ENCODE measurements around the gene SSR3.
A peak's percentile ranks its signal among the peaks of the same experiment; 100 is the strongest.
"Not testable (repeated sequence)": the region's sequence is repeated elsewhere in the genome, so short reads cannot be mapped to it uniquely, and the experiment has no call there.

Gene SSR3

DNA sequence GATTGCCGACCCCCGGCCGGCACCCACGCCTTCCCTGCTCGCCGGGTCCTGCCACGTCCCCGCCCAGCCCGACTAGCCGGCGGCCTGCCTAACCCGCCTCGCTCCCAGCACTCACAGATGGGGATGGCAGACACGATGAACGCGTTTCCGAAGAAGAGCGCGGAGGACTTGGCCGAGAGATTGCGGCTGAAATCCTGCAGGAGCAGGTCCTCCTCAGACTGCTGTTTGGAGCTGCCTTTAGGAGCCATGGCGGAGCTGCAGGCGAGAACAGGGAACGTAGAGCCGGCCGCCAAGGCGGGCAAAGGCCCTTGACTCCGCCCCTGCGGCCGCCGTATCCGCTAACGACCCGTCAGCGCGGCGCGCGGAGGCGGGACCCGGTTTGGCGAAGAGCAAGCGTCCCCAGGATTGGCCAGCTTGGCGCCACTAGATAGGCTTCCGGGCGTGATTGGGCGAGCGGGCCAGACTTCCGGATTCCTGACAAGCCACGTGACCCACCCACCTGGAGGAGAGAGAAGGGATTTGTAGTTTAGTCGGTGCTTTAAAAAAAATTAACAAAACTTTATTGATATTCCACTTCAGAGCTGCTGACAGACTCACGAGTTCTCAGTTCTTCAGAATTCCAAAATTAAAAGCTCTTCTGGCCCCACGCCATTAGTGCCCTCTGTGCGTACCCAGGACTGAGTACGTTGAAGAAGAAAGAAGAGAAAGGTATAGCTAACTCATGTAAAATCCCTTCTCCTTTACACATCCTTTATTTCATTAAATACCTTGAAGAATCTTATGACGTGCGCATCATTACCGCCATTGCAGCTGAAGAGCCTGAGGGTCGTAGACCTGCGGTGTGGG lies at the start of gene SSR3:
Gene SSR3 (minus strand): TSS at position 276 of the 846 bp plus-strand sequence. CDS start 28 bp downstream, at position 248.
- peak; percentile 87 for DNase-seq (ENCODE audit: low read depth)

DNA sequence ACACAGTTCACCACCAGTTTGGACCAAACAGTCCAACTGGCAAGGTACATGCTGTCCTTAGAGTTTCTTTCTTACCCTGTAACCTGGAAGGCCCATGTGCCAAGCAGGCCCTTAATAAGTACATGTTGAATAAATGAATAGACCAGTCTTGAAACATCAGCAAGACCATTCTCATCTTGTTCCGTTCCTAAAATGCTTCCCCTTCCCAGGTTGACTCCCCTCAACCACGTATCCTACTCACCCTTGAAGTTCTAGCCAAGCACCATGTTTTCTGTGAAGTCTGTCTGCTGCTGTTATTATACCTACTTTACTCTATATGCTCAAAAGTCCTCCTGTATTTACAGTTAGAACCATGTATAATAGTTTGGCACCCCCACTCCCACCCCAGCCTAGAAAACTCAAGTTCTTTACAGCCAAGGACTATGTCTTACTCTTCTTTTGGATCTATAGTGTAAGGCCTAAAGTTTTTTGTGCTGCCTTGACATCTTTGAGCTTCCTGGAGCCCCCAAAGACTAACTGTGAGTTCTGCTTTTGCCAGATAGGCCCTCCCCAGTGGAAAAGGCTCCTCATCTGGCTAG lies 49.2 kb upstream of the SSR3 start:
- no peak for DNase-seq (ENCODE audit: low read depth)

DNA sequence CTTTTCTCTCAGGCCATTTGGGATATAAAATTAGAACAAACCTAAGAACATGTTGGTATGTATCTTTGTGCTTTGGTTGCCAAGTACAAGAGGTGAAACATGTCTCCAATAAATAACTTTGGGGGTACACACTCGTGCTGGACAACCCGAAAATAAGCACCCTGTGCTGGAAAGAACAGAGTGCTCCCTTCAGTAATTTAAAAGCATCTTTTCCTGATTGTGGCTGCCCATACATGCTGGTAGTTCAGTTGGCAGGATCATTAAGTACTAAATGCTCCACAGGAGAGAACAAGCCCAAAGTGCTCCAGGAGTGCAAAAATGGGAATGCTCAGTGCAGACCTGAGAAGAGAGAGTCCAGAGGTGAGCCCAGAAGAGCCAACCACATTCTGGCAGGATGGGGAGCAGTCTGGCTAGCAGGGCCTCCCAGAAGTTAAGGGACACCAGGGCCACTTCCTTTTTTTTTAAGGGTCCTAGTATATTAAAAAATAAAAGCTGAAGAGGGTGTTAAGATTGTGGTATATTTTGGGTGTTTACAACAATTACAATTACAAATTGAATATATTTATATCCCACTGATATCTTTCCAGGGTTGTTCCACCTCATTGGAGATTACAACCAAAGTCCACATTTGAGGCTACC lies 48.6 kb upstream of the SSR3 start:
- no peak for DNase-seq (ENCODE audit: low read depth)

DNA sequence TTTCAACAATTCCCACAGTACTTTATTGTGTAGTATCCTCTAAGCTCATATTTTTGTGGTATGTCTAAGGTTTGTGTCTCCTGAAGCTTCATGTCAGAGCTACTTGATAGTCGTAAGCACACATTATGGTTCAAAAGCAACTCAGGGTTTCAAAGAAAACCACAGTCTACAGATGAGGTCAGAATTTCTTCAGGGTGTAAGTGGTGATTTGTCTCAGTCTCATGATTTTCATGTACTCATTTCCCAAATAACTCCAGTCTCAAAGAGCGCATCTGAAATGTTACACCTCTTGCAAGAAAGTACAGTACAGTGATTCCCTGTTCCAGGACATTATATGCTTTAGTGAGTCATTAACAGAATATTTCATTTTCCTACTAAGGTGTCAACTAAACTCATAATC lies 47.5 kb upstream of the SSR3 start:
- no peak for DNase-seq (ENCODE audit: low read depth)

DNA sequence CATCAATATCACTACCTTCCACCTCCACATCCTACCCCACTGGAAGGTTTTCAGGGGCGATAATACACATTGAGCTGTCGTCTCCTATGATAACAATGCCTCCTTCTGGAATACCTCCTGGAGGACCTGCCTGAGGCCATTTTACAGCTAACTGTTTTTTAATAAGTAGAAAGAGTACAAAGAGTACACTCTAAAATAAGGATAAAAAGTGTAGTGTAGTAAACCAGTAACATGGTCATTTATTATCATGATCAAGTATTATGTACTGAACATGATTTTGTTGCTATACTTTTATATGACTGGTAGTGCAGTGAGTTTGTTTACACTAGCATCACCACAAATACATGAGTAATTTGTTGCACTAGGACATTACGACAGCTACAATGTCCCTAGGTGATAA lies 46.6 kb upstream of the SSR3 start:
- DNase-seq (ENCODE audit: low read depth) = no peak

DNA sequence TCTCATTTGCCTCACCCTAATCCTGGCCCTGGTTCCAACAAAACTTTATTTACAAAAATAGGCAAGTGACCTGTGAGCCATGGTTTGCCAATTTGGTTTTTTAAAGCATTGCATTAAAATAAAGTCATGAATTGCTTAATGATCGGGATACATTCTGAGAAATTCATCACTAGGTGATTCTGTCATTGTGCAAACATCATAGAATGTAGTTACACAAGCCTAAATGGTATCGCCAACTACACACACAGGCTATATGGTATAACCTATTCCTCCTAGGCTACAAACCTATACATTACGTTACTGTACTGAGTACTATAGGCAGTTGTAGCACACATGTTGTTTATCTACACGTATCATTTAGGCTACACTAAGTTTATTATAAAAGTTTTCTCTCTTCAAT lies 45.9 kb upstream of the SSR3 start:
- DNase-seq (ENCODE audit: low read depth) = no peak

DNA sequence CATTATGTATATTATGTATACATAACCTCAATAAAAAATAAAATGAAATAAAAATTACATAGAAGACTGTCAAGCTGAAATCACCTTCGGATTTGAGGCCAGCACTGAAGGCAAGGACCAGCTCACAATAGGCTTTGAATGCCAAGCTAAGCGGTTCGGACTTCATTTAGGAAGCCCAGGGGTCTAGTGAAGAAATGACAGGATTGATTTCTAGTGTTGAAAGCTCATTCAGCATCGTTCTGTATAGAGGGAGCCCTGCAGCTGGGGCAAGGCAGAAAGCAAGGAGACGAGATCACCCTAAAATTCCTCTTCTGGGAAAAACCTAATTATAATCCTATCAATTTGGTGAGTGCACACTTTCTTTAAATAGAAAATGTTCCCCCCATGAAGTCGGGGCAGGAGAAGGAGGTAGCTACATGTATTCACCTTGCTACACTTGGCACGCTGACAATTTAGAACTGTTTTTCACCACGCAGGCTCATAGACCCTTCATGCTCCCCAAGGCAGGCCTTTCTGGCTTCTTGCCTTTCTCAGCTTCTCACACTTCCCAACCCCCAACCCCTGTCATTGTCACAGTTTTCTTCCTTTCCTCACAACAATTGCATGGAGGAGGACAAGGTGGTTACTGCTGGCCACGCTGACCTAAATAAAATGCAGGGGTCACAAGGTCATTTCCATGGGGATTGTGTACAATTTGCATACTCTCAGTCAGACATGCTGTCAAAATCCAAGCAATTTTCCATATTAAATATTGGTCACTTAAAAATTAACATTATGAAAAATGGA lies 44.4 kb upstream of the SSR3 start:
- DNase-seq (ENCODE audit: low read depth) = no peak

DNA sequence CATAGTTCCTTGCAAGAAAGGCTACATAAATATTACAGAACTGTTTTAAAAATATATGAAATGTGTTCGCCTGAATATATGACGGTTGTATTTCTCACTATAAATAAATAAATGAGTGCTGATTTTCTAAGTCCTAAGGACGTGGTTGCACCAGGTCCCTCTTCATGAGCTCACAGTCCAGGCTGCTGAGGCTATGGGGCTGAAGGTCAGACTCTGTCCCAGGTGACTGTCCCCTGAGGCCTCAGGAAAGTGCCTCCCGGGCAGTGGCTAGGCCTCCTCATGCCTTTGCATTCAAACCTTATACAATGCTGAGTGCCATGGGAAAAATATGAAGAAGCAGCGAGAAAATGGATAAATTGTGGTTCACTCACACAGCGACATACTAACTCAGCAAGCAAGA lies 43.5 kb upstream of the SSR3 start:
- DNase-seq (ENCODE audit: low read depth) = no peak

DNA sequence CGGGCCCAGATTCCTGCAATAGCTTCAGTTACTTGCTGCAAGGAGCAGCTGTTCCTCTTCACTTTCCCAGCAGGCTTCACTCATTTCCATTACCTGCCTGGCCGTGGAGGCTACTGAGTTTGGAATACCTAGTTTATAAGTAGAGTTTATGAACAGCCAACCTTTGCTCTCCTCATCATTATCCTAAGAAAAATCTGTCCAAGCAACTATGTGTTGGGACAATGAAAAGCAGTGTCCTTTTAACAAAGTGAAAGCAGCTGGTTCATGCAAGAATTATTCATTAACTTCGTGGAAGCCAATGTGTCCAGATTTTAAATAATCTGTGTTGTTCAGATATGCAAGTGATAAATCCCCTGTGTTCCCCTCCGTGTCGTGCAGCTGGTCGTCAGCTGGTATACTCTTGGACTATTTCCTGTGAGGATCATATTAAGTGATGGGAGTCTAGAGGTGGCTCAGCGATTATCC lies 39.3 kb upstream of the SSR3 start:
- DNase-seq (ENCODE audit: low read depth) = no peak

DNA sequence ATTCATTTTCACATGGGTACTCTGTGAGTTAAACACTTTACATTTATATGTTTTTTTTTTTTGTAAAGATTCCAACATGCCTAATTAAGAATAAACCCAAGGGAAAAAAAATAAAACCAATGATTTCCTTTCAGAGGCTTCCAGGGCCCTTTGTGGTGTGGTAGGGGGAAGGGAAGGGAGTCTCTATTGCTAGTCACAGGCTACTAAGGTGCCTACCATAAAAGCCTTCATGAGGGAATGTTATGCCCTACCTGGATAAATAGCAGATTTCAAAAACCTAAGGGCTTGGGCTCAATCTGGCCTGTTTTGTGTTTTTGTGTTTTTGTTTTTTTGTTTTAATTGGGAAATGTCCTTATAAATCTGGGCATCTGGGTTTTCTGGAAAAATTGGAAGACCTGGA lies 38.9 kb upstream of the SSR3 start:
- no peak for DNase-seq (ENCODE audit: low read depth)

DNA sequence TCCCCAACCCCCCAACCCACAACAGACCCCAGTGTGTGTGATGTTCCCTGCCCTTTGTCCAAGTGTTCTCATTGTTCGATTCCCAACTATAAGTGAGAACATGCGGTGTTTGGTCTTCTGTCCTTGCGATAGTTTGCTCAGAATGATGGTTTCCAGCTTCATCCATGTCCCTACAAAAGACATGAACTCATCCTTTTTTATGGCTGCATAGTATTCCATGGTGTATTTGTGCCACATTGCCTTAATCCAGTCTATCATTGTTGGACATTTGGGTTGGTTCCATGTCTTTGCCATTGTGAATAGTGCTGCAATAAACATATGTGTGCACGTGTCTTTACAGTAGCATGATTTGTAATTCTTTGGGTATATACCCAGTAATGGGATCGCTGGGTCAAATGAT lies 34.9 kb upstream of the SSR3 start:
- not testable (repeated sequence) for DNase-seq (ENCODE audit: low read depth)

DNA sequence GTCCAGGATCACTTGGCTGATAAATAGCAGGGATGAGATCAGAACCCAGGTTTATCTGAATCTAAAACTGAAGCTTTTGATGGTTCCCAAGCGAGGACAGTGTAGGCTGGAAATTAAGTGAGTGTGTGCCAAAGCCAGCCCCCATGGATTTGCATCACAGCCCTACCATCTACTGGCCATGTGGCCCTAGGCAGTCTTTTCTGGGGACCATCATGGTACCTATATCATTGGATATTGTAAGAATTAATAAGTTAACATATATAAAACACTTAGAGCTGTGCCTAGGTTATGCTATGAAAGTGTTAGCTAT lies 32.8 kb upstream of the SSR3 start:
- no peak for DNase-seq (ENCODE audit: low read depth)

DNA sequence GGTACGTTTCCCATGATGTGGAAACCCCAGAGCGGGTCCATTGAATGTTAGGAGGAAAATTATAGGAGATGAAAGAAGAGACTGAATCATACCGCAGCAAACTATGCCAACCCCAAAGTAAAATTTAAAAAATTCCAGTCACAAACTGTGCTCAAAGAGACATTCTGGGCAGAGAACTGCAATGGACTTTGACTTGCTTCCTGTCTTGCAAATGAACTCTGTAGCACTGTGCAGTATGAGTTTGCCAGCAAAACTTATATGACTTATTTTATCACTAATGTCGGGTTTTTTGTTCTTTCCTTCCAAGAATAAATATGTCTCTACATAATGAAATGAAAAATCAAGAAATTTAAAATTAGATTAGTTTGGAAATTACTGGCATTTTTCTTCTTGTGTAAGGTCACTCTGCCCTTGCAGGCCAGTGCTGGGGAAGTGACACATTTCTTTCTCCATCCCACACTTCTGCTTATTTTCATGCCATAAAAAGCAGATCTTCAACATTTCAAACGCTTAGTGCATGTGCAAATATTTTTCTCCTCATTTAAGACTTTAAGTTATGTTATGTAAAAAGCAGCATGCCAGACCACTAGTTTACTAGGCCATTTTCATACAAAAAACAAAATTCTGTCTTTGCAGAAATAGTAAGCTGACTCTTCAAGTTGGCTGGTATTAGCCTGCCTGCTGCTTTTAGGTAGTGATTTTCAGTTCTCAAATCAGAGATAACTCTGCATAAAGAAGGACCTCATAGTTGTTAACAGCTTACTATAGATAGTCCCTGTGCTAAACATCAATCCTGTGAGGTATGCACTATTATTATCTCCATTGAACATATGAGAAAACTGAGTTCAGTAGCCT lies 32.2 kb upstream of the SSR3 start:
- no peak for DNase-seq (ENCODE audit: low read depth)

DNA sequence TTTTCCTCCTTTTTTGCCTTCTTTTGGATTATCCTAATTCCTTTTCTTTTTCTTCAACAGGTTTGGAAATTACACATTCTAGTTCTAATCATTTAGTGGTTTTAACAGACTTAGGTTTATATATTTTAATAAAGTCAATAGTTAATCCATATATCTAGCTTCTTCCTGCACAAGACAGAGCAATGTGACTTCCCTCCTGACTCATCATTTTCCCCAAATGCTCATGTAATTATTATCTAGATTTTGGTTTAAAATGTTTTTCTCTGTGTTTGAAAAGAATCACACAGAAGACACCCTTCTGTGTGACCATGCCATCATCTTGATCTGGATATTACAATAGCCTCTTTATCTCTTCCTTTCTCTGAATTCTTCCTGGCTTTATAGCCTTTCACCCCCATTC lies 28.6 kb upstream of the SSR3 start:
- no peak for DNase-seq (ENCODE audit: low read depth)

DNA sequence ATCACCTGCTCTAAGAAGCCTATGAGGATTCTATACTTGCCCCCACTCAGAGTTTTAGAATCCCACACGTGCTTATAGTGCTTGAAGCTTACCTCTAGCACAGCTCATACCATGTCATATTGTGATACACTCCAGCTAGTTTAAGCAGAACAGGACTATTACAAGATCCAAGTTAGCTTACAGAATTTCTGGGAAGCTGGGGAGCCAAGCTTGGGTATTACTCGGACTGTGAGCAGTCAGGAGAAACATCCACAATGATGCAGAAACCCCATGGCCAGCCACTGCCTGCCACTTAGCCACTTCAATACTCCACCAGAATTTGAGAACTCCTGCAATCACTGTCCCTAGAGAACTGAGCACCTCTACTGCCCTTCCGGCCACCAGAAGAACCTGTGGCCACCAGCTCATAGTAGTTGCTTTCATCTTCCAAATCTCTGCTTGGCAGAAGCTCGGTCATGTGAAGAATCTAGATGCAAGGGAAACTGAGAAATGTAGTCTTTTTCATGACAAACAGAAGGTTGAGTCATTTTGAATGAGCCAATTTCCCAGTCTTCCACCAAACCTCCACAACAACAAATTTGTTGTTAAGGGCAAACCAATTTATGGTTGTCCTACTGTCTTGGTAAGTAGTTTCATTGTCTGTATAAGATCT lies 27.7 kb upstream of the SSR3 start:
- no peak for DNase-seq (ENCODE audit: low read depth)

DNA sequence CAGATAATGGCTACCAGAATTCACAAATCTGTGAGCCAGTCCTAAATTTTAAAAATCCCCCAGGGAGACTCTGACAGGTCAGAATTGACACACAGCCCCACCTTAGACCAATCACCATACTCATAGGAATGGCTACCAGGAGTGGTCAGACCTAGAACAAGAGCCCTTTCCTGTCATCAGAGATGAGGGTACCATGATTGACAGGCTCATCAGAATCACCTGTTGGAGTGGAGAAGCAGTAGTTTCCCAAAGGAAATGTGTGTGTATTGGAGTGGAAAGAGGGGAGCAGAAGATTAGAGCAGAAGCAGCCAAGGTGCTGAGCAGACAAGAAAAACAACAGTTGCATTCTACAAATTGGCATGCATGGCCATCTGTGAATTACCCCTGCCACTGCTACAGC lies 27.0 kb upstream of the SSR3 start:
- DNase-seq (ENCODE audit: low read depth) = no peak

DNA sequence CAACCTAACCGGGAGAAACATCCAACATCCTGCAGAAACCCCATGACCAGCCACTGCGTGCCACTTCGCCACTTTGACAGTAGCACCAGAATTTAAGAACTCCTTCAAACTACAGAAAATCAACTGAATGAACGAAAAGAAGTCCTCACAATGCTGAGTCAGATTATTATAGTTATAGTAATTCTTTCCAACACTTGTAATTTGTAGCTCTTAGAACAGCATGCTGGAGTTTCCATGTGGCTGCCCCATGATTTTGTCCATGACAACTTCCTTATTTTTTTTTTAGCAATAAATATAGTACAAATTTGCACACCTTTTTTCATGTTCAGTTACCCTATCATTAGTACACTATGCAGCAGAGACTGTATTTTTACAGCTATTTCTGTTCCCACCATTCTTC lies 26.1 kb upstream of the SSR3 start:
- no peak for DNase-seq (ENCODE audit: low read depth)

DNA sequence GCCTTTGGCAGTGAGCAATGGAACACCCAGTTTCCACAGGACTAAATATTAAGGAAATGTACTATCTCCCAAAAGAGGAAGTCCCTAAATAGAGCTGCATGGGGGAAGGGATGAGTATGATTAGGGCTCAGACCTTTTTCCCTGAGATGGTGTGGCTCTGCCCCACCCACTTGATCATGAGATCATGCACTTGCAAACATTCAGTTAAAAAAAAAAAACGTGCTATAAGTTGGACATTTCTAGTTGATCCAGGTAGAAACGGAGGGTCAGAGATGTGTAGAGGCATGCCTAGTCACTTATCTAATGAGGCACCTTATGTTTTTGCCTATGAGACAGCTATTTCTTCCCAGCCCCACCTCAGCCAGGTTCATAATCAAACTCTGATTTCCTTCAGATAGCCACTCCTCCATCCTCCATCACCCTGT lies 24.5 kb upstream of the SSR3 start:
- no peak for DNase-seq (ENCODE audit: low read depth)

DNA sequence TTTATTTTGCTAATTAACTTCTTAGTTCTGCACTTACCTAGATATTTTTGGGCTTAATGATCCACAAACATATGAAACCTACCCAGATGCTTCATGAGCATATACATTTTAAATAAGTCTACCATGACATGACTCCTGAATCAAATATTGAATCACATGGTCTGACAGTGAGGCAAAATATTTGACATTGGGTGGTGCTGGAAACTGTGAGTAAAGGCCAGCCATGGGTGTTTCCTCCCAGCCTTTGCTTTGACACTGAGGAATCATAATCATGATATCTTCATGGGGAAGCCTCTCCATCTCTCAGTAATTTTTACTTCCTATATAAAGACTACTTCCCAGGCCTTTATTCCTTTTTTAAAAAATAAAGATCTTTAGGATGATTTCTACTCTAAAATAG lies 22.8 kb upstream of the SSR3 start:
- no peak for DNase-seq (ENCODE audit: low read depth)

DNA sequence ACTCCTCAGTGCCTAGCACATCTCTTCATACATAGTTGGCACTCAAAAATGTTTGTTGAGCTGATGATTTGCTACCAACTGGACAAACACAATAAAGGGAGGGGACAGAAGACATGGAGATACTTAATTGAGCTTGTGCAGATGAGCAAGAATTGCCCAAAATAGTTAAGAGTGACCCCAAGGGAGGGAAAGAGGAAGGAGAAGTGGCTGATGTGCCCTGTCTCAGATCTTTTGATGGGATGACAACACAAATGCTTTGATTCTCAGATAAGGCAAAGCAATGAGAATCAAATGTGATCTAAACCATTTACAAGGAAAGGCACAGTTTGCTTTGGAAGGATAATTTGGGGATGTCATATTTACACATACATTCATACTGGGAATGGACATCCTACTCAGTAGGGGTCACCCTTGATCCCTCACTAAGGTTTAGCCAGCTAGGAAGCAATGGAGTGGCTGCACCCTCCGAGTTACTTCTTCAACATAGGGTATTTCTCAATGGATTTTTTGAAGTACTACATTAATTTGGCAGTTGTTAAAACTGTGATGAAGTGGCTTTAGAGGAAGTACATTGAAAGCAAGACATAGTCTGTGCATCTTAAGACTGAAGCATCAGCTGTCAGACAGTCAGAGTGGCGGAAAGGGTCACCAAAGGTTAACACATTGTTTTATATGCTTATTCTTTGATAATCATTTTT lies 21.9 kb upstream of the SSR3 start:
- no peak for DNase-seq (ENCODE audit: low read depth)

DNA sequence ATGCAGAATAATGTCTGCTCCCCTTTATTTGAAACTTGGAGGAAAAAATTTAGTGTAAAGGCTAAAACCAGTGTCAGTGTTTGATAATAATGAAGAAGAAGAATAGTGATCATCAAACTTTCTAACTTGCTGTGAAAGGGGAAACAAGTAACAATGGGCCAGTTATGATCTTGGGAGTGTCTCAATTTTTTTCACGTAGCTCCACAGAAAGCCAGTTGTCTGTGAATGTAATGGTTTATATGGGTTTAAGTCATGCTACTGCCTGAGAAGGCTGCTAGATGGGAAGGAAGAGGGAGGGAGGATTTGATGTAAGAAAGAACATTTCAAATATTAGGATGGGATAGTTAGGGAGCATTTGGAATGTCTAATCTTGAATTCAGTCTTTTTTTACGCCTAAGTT lies 21.1 kb upstream of the SSR3 start:
- DNase-seq (ENCODE audit: low read depth) = no peak
